Keratinocyte (primary cell): Measurements from ENCODE around the gene CARD6.

Source experiments
- EZH2 ChIP-seq: IDR thresholded peaks from one replicate; pipeline ENCODE4 v1.6.1; 2012; ENCODE audit warnings: inconsistent platforms, mild to moderate bottlenecking, low read length, moderate library complexity
- TF ChIP-seq, protein P1 (sequence below), 3 experiments: IDR thresholded peaks in 1 of 3; conservative IDR thresholded peaks in 1 of 3; optimal IDR thresholded peaks in 1 of 3; 2 replicates in 2 of 3; 3 replicates in 1 of 3; pipeline versions ENCODE3 to v1.5.1; 2011; ENCODE audit warnings: low read length in 3 of 3, mild to moderate bottlenecking in 3 of 3, moderate library complexity in 2 of 3, control low read depth in 1 of 3, inconsistent platforms in 1 of 3; ENCODE audit not compliant: insufficient read depth in 2 of 3; ENCODE audit errors: extremely low read depth in 1 of 3

DNA sequence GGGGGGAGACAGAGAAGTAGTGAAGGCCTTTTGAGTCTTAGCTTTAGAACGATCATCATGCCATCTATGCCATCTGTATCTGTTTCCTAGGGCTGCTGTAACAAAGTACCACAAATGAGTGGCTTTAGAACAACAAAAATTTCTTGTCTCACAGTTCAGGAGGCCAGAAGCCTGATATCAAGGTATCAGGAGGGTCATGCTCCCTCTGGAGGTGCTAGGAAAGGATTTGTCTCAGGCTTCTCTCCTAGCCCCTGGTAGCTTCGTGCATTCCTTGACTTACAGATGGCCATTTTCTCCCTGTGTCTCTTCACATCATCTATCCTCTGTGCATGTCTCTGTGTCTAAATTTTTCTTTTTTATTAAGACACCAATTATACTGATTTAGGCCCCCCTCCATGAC is 5.2 kb downstream of the CARD6 start:
- TF ChIP-seq, protein P1, sequence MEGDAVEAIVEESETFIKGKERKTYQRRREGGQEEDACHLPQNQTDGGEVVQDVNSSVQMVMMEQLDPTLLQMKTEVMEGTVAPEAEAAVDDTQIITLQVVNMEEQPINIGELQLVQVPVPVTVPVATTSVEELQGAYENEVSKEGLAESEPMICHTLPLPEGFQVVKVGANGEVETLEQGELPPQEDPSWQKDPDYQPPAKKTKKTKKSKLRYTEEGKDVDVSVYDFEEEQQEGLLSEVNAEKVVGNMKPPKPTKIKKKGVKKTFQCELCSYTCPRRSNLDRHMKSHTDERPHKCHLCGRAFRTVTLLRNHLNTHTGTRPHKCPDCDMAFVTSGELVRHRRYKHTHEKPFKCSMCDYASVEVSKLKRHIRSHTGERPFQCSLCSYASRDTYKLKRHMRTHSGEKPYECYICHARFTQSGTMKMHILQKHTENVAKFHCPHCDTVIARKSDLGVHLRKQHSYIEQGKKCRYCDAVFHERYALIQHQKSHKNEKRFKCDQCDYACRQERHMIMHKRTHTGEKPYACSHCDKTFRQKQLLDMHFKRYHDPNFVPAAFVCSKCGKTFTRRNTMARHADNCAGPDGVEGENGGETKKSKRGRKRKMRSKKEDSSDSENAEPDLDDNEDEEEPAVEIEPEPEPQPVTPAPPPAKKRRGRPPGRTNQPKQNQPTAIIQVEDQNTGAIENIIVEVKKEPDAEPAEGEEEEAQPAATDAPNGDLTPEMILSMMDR (optimal IDR thresholded peaks at IDR 0.05 in 1 of 3, IDR thresholded peaks at IDR 0.05 in 1 of 3, conservative IDR thresholded peaks at IDR 0.05 in 1 of 3; ENCODE audit: extremely low read depth in 1 of 3, insufficient read depth in 2 of 3, low read length in 3 of 3) = no peak
- TF ChIP-seq EZH2 = no peak
